ENCODE data around the gene PPHLN1. TPM values are rescaled to one million over a fixed set of nuclear protein-coding genes. Genes with fewer than 3 reads are reported as not detected.

PPHLN1 gene
- total and polyA plus RNA-seq, 2 donors (not counting 1 experiment from before 2014, with no cell fraction given): 47.6 to 91.4 TPM

- no peak overlapping the region for H3K4me2 ChIP-seq (ENCODE audit: extremely low read depth, insufficient read depth, low read length)
- no peaks in the 10 kb centered on the region for H3K79me2 ChIP-seq (ENCODE audit: control insufficient read depth, insufficient read depth, low read length)
- H3K4me1 ChIP-seq (ENCODE audit: control insufficient read depth, extremely low read depth, insufficient read depth, low read length): no peaks in the 10 kb centered on the region
- H2AFZ ChIP-seq (ENCODE audit: low read length): no peak overlapping the region
- H3K4me3 ChIP-seq (replicated peaks in 1 of 4; ENCODE audit: control extremely low read depth in 1 of 4, insufficient read depth in 1 of 4, low read depth in 3 of 4, low read length in 4 of 4): no peak overlapping the region
- H3K27me3 ChIP-seq (ENCODE audit: control insufficient read depth, insufficient read depth, low read length): no peaks in the 10 kb centered on the region
- no peaks in the 10 kb centered on the region for H3K36me3 ChIP-seq (ENCODE audit: control insufficient read depth, insufficient read depth, low read length)
- TF ChIP-seq EZH2 (IDR thresholded peaks at IDR 0.05; ENCODE audit: low read length, missing control alignments) (no peak), CTCF (conservative IDR thresholded peaks at IDR 0.05 in 1 of 2, IDR thresholded peaks at IDR 0.05 in 1 of 2; ENCODE audit: low read depth in 1 of 2, low read length in 2 of 2) (no peak)
- no peaks in the 10 kb centered on the region for H3K9me3 ChIP-seq (ENCODE audit: control insufficient read depth, insufficient read depth, low read depth, low read length)
- no peak overlapping the region for H3K9ac ChIP-seq (ENCODE audit: insufficient read depth, low read length)
- no peaks in the 10 kb centered on the region for H4K20me1 ChIP-seq (ENCODE audit: control insufficient read depth, extremely low read depth, insufficient read depth, low read length)
- H3K27ac ChIP-seq (ENCODE audit: insufficient read depth, low read length): no peak overlapping the region
- DNase-seq (ENCODE audit: low read depth in 2 of 2): no peak
These were observed 17.6 kb upstream of the PPHLN1 start for GRCh38 chr12:42308390-42308789.

GRCh38 chr12:42309996-42310395 is 16.0 kb upstream of the PPHLN1 start:
- Histone ChIP-seq H3K4me1 (ENCODE audit: control insufficient read depth, extremely low read depth, insufficient read depth, low read length) (no peaks in the 10 kb centered on the region), H3K27me3 (ENCODE audit: control insufficient read depth, insufficient read depth, low read length) (no peaks in the 10 kb centered on the region), H3K36me3 (ENCODE audit: control insufficient read depth, insufficient read depth, low read length) (peaks cover under 1% of the 10 kb centered on the region), H2AFZ (ENCODE audit: low read length) (no peak overlapping the region), H3K79me2 (ENCODE audit: control insufficient read depth, insufficient read depth, low read length) (no peaks in the 10 kb centered on the region), H3K4me2 (ENCODE audit: extremely low read depth, insufficient read depth, low read length) (no peak overlapping the region), H3K27ac (ENCODE audit: insufficient read depth, low read length) (no peak overlapping the region), H3K9me3 (ENCODE audit: control insufficient read depth, insufficient read depth, low read depth, low read length) (no peaks in the 10 kb centered on the region), H3K9ac (ENCODE audit: insufficient read depth, low read length) (no peak overlapping the region), H3K4me3 (replicated peaks in 1 of 4; ENCODE audit: control extremely low read depth in 1 of 4, insufficient read depth in 1 of 4, low read depth in 3 of 4, low read length in 4 of 4) (no peak overlapping the region), H4K20me1 (ENCODE audit: control insufficient read depth, extremely low read depth, insufficient read depth, low read length) (no peaks in the 10 kb centered on the region)
- DNase-seq (ENCODE audit: low read depth in 2 of 2): no peak
- TF ChIP-seq EZH2 (IDR thresholded peaks at IDR 0.05; ENCODE audit: low read length, missing control alignments) (no peak), CTCF (conservative IDR thresholded peaks at IDR 0.05 in 1 of 2, IDR thresholded peaks at IDR 0.05 in 1 of 2; ENCODE audit: low read depth in 1 of 2, low read length in 2 of 2) (no peak)

GRCh38 chr12:42315108-42315507 is 10.9 kb upstream of the PPHLN1 start:
- H3K4me1 ChIP-seq (ENCODE audit: control insufficient read depth, extremely low read depth, insufficient read depth, low read length): no peaks in the 10 kb centered on the region
- H4K20me1 ChIP-seq (ENCODE audit: control insufficient read depth, extremely low read depth, insufficient read depth, low read length): no peaks in the 10 kb centered on the region
- H3K4me3 ChIP-seq (replicated peaks in 1 of 4; ENCODE audit: control extremely low read depth in 1 of 4, insufficient read depth in 1 of 4, low read depth in 3 of 4, low read length in 4 of 4): no peak overlapping the region
- H3K27ac ChIP-seq (ENCODE audit: insufficient read depth, low read length): no peak overlapping the region
- H3K9me3 ChIP-seq (ENCODE audit: control insufficient read depth, insufficient read depth, low read depth, low read length): no peaks in the 10 kb centered on the region
- no peak for DNase-seq (ENCODE audit: low read depth in 2 of 2)
- no peaks in the 10 kb centered on the region for H3K79me2 ChIP-seq (ENCODE audit: control insufficient read depth, insufficient read depth, low read length)
- no peak overlapping the region for H3K9ac ChIP-seq (ENCODE audit: insufficient read depth, low read length)
- no peak overlapping the region for H3K4me2 ChIP-seq (ENCODE audit: extremely low read depth, insufficient read depth, low read length)
- no peaks in the 10 kb centered on the region for H3K27me3 ChIP-seq (ENCODE audit: control insufficient read depth, insufficient read depth, low read length)
- peaks cover 3% of the 10 kb centered on the region for H3K36me3 ChIP-seq (ENCODE audit: control insufficient read depth, insufficient read depth, low read length)
- no peak overlapping the region for H2AFZ ChIP-seq (ENCODE audit: low read length)
- no peak for TF ChIP-seq CTCF (conservative IDR thresholded peaks at IDR 0.05 in 1 of 2, IDR thresholded peaks at IDR 0.05 in 1 of 2; ENCODE audit: low read depth in 1 of 2, low read length in 2 of 2)
- no peak for TF ChIP-seq EZH2 (IDR thresholded peaks at IDR 0.05; ENCODE audit: low read length, missing control alignments)

Data from fibroblast of lung (primary cell).